Suprapubic skin (tissue), 3 donors: ENCODE data around the gene SAMD4A.

Experiments
- POLR2A ChIP-seq, 2 donors: fragments of 450-650 bp; IDR thresholded peaks; one replicate each; pipeline ENCODE4 v1.6.1; 2017; ENCODE audit warnings: antibody characterized with exemption in 2 of 2, mild to moderate bottlenecking in 2 of 2, moderate library complexity in 2 of 2
- TF ChIP-seq, protein P1 (sequence below), 2 donors: fragments of 200-600 bp in 1 of 2; fragments of 450-650 bp in 1 of 2; sonication (generic) in 1 of 2; IDR thresholded peaks; one replicate each; pipeline ENCODE4 v1.5.1; 2016 to 2019; ENCODE audit warnings: antibody characterized with exemption in 2 of 2, mild to moderate bottlenecking in 1 of 2, moderate library complexity in 1 of 2

DNA sequence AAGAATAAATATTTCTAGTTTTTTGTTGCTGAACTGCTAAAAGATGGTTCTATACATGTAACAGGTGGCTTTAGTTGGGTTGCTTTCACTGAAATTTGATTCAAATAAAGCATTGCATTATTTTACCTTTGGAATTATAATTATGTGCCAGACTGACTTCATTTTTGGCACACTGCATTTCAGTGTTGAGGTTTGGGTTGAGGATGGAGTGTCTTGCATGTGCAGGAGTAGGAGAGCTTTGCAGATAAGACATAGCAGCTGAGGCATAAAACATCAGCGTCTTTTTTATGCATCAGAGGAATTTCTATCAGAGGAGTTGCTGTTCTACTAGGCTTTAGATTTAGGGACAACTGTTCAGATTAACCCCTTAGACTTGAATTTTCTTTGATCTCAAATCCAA lies 17.2 kb downstream of the SAMD4A start:
- TF ChIP-seq, protein P1, sequence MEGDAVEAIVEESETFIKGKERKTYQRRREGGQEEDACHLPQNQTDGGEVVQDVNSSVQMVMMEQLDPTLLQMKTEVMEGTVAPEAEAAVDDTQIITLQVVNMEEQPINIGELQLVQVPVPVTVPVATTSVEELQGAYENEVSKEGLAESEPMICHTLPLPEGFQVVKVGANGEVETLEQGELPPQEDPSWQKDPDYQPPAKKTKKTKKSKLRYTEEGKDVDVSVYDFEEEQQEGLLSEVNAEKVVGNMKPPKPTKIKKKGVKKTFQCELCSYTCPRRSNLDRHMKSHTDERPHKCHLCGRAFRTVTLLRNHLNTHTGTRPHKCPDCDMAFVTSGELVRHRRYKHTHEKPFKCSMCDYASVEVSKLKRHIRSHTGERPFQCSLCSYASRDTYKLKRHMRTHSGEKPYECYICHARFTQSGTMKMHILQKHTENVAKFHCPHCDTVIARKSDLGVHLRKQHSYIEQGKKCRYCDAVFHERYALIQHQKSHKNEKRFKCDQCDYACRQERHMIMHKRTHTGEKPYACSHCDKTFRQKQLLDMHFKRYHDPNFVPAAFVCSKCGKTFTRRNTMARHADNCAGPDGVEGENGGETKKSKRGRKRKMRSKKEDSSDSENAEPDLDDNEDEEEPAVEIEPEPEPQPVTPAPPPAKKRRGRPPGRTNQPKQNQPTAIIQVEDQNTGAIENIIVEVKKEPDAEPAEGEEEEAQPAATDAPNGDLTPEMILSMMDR (IDR thresholded peaks at IDR 0.05): no peak
- no peak for TF ChIP-seq POLR2A (IDR thresholded peaks at IDR 0.05)
